ENCODE results near the gene CLDN2. TPM values are rescaled to one million over a fixed set of nuclear protein-coding genes. Genes with fewer than 3 reads are reported as not detected.
A peak's percentile ranks its signal among the peaks of the same experiment; 100 is the strongest.
"Not testable (repeated sequence)": the region's sequence is repeated elsewhere in the genome, so short reads cannot be mapped to it uniquely, and the experiment has no call there.

Gene CLDN2
- total RNA-seq, 1 donor = not detected

DNA sequence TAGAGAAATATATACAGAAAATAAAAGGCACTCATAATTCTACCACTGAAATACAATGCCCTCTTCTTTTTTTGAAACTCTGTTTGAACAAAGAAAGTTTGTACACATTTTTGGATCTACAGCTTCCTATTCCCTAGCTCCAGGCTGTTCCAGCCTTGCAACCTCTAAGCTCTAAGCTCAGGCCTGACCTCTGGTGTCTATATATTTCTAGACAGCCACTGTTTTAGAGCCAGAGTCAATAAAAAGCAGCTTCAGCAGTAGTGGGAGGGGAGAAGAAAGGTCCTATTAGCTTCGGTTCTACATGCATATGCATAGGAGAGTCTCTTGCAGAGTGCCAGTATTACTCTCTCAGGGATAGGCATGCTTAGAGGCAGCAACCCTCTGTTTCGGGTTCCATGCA is 39.7 kb downstream of the CLDN2 start:
- Histone ChIP-seq H3K9me3 (ENCODE audit: low read depth, low read length) (no peaks in the 10 kb centered on the region), H3K4me1 (ENCODE audit: insufficient read depth, low read length) (peaks cover 7% of the 10 kb centered on the region)

DNA sequence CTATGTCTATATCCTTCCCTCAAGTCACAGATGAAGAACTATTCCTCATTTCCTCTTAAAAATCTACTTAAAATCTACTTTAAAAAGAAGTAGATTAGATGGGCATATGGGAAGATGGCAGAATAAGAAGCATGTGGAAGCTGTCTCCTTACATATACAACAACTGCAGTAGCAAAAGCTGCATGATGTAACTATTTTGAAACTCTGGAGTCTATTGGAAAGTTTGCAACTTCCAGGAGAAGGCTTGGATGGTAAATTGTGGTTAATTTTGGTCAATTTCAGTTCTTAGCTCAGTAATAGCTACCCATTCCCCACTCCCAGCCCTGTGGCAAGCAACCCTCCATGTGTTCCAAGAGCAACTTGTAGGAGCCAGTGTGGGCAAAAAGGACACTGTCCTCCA is 42.9 kb downstream of the CLDN2 start:
- DNase-seq (ENCODE audit: insufficient read length, low spot score, missing footprints) = no peak
- Histone ChIP-seq H3K9me3 (ENCODE audit: low read depth, low read length) (no peaks in the 10 kb centered on the region), H3K4me2 (ENCODE audit: insufficient read depth, low read length) (no peak overlapping the region), H3K36me3 (ENCODE audit: insufficient read depth, low read length) (peaks cover 5% of the 10 kb centered on the region), H3K4me3 (ENCODE audit: insufficient read depth, low read length) (no peak overlapping the region), H3K27ac (ENCODE audit: low read depth, low read length) (no peak overlapping the region), H2AFZ (ENCODE audit: low read length) (no peak overlapping the region), H3K4me1 (ENCODE audit: insufficient read depth, low read length) (no peaks in the 10 kb centered on the region), H4K20me1 (ENCODE audit: insufficient read depth, low read length) (no peaks in the 10 kb centered on the region), H3K27me3 (ENCODE audit: insufficient read depth, low read length) (peaks cover 2% of the 10 kb centered on the region), H3K79me2 (ENCODE audit: insufficient read depth, low read length) (no peaks in the 10 kb centered on the region)
- TF ChIP-seq, protein P1, sequence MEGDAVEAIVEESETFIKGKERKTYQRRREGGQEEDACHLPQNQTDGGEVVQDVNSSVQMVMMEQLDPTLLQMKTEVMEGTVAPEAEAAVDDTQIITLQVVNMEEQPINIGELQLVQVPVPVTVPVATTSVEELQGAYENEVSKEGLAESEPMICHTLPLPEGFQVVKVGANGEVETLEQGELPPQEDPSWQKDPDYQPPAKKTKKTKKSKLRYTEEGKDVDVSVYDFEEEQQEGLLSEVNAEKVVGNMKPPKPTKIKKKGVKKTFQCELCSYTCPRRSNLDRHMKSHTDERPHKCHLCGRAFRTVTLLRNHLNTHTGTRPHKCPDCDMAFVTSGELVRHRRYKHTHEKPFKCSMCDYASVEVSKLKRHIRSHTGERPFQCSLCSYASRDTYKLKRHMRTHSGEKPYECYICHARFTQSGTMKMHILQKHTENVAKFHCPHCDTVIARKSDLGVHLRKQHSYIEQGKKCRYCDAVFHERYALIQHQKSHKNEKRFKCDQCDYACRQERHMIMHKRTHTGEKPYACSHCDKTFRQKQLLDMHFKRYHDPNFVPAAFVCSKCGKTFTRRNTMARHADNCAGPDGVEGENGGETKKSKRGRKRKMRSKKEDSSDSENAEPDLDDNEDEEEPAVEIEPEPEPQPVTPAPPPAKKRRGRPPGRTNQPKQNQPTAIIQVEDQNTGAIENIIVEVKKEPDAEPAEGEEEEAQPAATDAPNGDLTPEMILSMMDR (IDR thresholded peaks at IDR 0.05; ENCODE audit: extremely low read depth, low read depth, low read length) = no peak

More for the DNA sequence above, 39.7 kb downstream of the CLDN2 start:
- Histone ChIP-seq H2AFZ (ENCODE audit: low read length) (no peak overlapping the region), H3K27me3 (ENCODE audit: insufficient read depth, low read length) (peaks cover 10% of the 10 kb centered on the region), H4K20me1 (ENCODE audit: insufficient read depth, low read length) (no peaks in the 10 kb centered on the region), H3K4me2 (ENCODE audit: insufficient read depth, low read length) (no peak overlapping the region), H3K36me3 (ENCODE audit: insufficient read depth, low read length) (peaks cover 6% of the 10 kb centered on the region), H3K79me2 (ENCODE audit: insufficient read depth, low read length) (no peaks in the 10 kb centered on the region), H3K4me3 (ENCODE audit: insufficient read depth, low read length) (no peak overlapping the region), H3K27ac (ENCODE audit: low read depth, low read length) (no peak overlapping the region)
- TF ChIP-seq, protein P1 (IDR thresholded peaks at IDR 0.05; ENCODE audit: extremely low read depth, low read depth, low read length) = peak; percentile 43
- peak; percentile 29 for DNase-seq (ENCODE audit: insufficient read length, low spot score, missing footprints)

DNA sequence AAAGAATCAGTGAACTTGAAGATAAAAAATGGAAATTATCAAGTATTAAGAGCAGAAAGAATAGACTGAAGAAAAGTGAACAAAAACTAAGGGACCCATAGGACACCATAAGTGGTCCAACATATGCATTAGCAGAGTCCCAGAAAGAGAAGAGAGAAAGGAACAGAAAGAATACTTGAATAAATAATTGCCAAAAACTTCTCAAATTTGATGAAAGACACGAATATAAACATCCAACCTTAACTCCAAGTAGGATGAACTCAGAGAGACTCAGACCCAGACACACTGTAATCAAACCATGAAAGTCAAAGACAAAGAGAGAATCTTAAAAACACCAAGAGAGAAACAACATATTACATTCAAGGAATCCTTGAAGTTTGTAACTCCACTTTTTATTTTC is 44.1 kb downstream of the CLDN2 start:
- Histone ChIP-seq H3K9me3 (ENCODE audit: low read depth, low read length) (no peaks in the 10 kb centered on the region), H3K4me2 (ENCODE audit: insufficient read depth, low read length) (no peak overlapping the region), H3K36me3 (ENCODE audit: insufficient read depth, low read length) (peaks cover 3% of the 10 kb centered on the region), H3K79me2 (ENCODE audit: insufficient read depth, low read length) (no peaks in the 10 kb centered on the region), H2AFZ (ENCODE audit: low read length) (no peak overlapping the region), H3K4me3 (ENCODE audit: insufficient read depth, low read length) (no peak overlapping the region), H3K27me3 (ENCODE audit: insufficient read depth, low read length) (peaks cover 2% of the 10 kb centered on the region), H3K4me1 (ENCODE audit: insufficient read depth, low read length) (no peaks in the 10 kb centered on the region), H4K20me1 (ENCODE audit: insufficient read depth, low read length) (no peaks in the 10 kb centered on the region), H3K27ac (ENCODE audit: low read depth, low read length) (no peak overlapping the region)
- DNase-seq (ENCODE audit: insufficient read length, low spot score, missing footprints) = no peak
- TF ChIP-seq, protein P1 (IDR thresholded peaks at IDR 0.05; ENCODE audit: extremely low read depth, low read depth, low read length) = no peak

DNA sequence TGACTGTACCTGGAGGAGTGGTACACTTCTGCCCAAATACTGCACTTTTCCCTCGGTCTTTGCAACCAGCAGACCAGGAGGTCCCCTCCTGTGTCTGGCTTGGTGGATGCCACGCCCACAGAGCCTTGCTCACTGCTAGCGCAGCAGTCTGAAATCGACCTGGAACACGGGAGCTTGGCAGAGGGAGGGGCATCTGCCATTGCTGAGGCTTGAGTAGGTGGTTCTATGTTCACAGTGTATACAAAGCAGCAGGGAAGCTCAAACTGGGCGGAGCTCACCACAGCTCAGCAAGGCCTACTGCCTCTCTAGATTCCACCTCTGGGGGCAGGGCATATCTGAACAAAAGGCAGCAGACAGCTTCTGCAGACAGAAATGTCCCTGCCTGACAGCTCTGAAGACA is 46.3 kb downstream of the CLDN2 start:
- not testable (repeated sequence) for H3K4me3 ChIP-seq (ENCODE audit: insufficient read depth, low read length); H3K36me3 ChIP-seq (ENCODE audit: insufficient read depth, low read length); H3K27me3 ChIP-seq (ENCODE audit: insufficient read depth, low read length); H4K20me1 ChIP-seq (ENCODE audit: insufficient read depth, low read length); H3K79me2 ChIP-seq (ENCODE audit: insufficient read depth, low read length); H3K4me2 ChIP-seq (ENCODE audit: insufficient read depth, low read length); H3K9me3 ChIP-seq (ENCODE audit: low read depth, low read length); H3K4me1 ChIP-seq (ENCODE audit: insufficient read depth, low read length); DNase-seq (ENCODE audit: insufficient read length, low spot score, missing footprints); H3K27ac ChIP-seq (ENCODE audit: low read depth, low read length); H2AFZ ChIP-seq (ENCODE audit: low read length)

All from osteoblast (primary cell).